Measurements from ENCODE around the gene SELENOO.

The SELENOO gene

GRCh38 chr22:50258361-50259292, 57.8 kb downstream of the SELENOO start:
- no peak for ATAC-seq
- TF ChIP-seq SNAI2 (CRISPR knock-in tag; IDR thresholded peaks at IDR 0.05) (no peak), BACH2 (CRISPR knock-in tag; IDR thresholded peaks at IDR 0.05; ENCODE audit: borderline replicate concordance) (no peak), ZFP30 (CRISPR knock-in tag; IDR thresholded peaks at IDR 0.05) (no peak), CREB5 (CRISPR knock-in tag; IDR thresholded peaks at IDR 0.05; ENCODE audit: low read depth) (no peak), TCF4 (CRISPR knock-in tag; IDR thresholded peaks at IDR 0.05; ENCODE audit: borderline replicate concordance) (no peak), RARB (CRISPR knock-in tag; IDR thresholded peaks at IDR 0.05) (no peak), ISL1 (CRISPR knock-in tag; IDR thresholded peaks at IDR 0.05) (no peak), POU6F1 (CRISPR knock-in tag; IDR thresholded peaks at IDR 0.05; ENCODE audit: borderline replicate concordance, low read depth) (no peak), OSR1 (CRISPR knock-in tag; IDR thresholded peaks at IDR 0.05) (no peak), ZFP3 (CRISPR knock-in tag; IDR thresholded peaks at IDR 0.05) (no peak), CSDC2 (CRISPR knock-in tag; IDR thresholded peaks at IDR 0.05) (no peak), ARNTL (CRISPR knock-in tag; IDR thresholded peaks at IDR 0.05; ENCODE audit: borderline replicate concordance, low read depth) (no peak), PPARA (CRISPR knock-in tag; IDR thresholded peaks at IDR 0.05; ENCODE audit: borderline replicate concordance) (no peak), CSRNP3 (CRISPR knock-in tag; IDR thresholded peaks at IDR 0.05) (no peak), TOX (CRISPR knock-in tag; IDR thresholded peaks at IDR 0.05; ENCODE audit: borderline replicate concordance) (no peak), TSHZ2 (CRISPR knock-in tag; IDR thresholded peaks at IDR 0.05) (no peak)

GRCh38 chr22:50259302-50259701, 58.5 kb downstream of the SELENOO start:
- TF ChIP-seq PPARA (CRISPR knock-in tag; IDR thresholded peaks at IDR 0.05; ENCODE audit: borderline replicate concordance) = no peak
- TF ChIP-seq ZNF8 (CRISPR knock-in tag; IDR thresholded peaks at IDR 0.05) = no peak
- TF ChIP-seq ARNTL (CRISPR knock-in tag; IDR thresholded peaks at IDR 0.05; ENCODE audit: borderline replicate concordance, low read depth) = no peak
- no peak for TF ChIP-seq ISL1 (CRISPR knock-in tag; IDR thresholded peaks at IDR 0.05)
- no peak for TF ChIP-seq RARB (CRISPR knock-in tag; IDR thresholded peaks at IDR 0.05)
- no peak for TF ChIP-seq ZNF565 (CRISPR knock-in tag; conservative IDR thresholded peaks at IDR 0.05; ENCODE audit: low read depth)
- no peak for TF ChIP-seq TOX (CRISPR knock-in tag; IDR thresholded peaks at IDR 0.05; ENCODE audit: borderline replicate concordance)
- no peak for TF ChIP-seq TCF4 (CRISPR knock-in tag; IDR thresholded peaks at IDR 0.05; ENCODE audit: borderline replicate concordance)
- TF ChIP-seq TSHZ2 (CRISPR knock-in tag; IDR thresholded peaks at IDR 0.05) = no peak
- TF ChIP-seq ZFP3 (CRISPR knock-in tag; IDR thresholded peaks at IDR 0.05) = no peak
- no peak for TF ChIP-seq CSDC2 (CRISPR knock-in tag; IDR thresholded peaks at IDR 0.05)
- TF ChIP-seq BACH2 (CRISPR knock-in tag; IDR thresholded peaks at IDR 0.05; ENCODE audit: borderline replicate concordance) = no peak
- TF ChIP-seq ESRRG (CRISPR knock-in tag; IDR thresholded peaks at IDR 0.05) = no peak
- no peak for TF ChIP-seq ZC3H10 (CRISPR knock-in tag; IDR thresholded peaks at IDR 0.05)
- TF ChIP-seq CREB5 (CRISPR knock-in tag; IDR thresholded peaks at IDR 0.05; ENCODE audit: low read depth) = no peak
- TF ChIP-seq ZNF70 (CRISPR knock-in tag; IDR thresholded peaks at IDR 0.05) = no peak
- TF ChIP-seq CSRNP3 (CRISPR knock-in tag; IDR thresholded peaks at IDR 0.05) = no peak
- no peak for ATAC-seq
